Myocyte (in vitro differentiated cells): ENCODE results near the gene G6PC2. TPM values are rescaled to one million over a fixed set of nuclear protein-coding genes. Genes with fewer than 3 reads are reported as not detected.
"Not testable (repeated sequence)": the region's sequence is repeated elsewhere in the genome, so short reads cannot be mapped to it uniquely, and the experiment has no call there.

Experiments used
- DNase-seq: peaks from one replicate; pipeline ENCODE4 v3.0.0-alpha.2; 2012; ENCODE audit warnings: low read depth
- total RNA-seq: library from RNA; depleted of rRNA; stranded (reverse); fragments of >200 nt; gene quantifications from 2 replicates; pipeline ENCODE4 v1.2.3, GENCODE V29; 2014

The G6PC2 gene
- total RNA-seq, 1 donor from 2014 or later: not detected

- DNase-seq: no peak
These were observed 3.3 kb downstream of the G6PC2 start for GRCh38 chr2:168904358-168904757.

- no peak for DNase-seq
These were observed 7.0 kb downstream of the G6PC2 start for GRCh38 chr2:168907940-168908662.

DNA sequence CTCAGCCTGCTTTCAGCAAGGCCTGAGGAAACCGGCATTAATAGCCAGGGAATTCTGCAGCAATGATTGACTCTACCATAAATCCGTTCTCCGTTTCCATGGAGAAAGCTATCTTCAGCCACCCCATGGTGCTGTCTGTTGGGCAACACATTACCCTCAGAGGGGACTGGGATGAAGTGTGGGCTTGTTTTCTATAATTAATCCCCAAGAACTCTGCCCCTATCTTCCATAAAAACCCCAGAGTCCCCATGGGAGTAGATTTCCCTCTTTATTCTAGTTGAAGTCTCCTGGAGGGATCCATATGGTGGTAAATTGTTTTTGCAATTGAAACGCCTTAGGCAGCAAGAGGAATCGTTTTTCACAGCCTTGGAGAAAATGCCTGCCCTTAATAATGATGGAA, 9.2 kb downstream of the G6PC2 start:
- no peak for DNase-seq

DNA sequence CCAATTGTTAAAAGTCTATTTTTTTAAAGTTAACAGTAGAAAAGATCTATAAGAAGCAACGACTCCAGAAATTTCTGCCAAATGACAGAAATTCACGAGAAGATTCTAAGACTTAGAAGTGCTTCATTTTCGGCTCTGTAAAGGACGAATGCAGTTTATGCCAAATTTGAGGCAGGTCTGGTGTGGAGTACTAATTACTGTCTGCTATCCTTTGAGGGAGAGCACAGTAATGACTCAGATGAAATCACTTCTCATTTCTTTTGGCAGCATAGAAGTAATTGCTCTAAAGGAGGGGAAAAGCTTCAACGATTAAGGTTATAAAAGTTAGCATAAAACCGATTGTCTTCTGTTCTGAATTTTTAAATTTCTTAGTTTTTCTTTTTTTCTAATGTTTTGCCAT, 11.4 kb downstream of the G6PC2 start:
- no peak for DNase-seq

DNA sequence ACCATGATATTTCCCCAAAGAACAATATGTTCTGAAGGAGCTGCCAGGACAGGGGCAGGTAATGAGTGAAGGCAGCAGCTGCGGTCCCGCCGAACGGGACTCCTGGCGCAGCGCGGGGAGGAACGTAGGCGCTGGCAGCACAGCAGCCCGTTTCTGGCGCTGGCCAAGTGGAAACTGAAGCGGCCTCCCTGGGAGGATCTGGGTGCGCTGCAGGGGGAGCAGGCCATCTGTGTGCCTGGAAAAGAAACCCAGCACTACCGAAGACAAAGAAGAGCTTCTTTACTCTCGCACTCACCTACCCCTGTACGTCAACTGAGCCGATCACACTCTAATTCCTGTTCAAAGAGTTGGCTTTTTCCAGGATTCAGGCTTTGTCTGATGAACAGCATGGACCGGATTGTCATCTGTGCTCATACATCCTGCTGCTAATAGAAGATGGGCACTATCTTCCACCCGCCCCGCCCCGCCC, 11.8 kb downstream of the G6PC2 start:
- DNase-seq: peak; percentile 76

DNA sequence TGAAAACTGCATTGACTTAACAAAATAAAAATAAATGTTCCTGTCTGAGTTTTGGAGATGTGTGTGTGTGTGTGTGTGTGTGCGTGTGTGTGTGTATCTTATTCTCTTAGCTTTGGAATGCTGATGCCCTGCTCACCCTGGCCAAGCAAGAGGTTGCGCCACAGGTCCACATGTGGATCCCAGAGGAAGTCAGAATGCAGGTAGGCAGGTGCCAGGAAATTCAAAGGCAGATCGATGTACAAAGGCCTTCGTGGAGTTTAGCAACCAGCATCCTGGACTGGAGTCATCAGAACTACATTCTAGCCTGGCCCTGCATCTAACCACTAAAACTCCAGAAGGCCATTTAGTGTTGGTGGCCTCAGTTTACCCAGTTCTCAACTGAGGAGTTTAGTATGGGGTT, 12.4 kb downstream of the G6PC2 start:
- DNase-seq: no peak

DNA sequence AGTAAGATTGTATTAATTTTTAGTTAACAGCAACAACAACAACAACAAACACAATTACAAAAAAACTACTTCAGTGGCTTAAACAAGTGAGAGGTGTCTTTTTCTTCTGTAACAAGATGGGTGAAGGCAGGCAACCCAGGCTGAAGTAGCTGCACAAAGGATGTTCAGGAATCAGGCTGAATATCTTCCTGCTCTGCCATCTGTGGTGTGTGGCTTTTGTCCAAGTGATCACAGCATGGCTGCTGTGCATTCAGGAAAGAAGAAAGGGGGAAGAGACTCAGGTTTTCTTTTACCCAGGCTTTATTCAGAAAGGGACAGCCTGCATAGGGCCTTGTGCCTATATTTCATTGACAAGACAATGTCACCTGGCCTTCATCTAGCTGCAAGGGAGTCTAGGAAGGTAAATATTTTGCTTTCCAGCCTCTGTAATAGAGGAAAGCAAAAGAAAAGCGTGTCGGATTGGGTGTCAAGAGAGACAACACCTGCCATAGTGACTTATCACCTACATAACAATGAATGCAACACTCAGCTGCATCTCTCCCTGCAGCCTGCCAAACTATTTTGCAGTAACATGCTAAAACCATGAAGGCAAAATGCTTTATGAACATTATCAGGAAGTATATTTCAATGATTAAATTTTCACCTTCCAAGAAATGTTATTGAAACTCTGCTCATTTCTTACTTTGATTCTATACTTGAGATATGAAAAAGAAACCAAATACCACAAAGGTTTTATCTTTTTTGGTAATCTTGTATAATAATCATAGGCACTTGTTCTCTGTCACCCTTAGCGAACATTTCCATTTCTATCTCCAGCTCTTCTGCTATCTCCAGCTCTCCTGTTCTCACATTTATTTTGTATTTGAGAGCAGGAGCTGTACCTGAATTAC, 14.6 kb downstream of the G6PC2 start:
- DNase-seq: no peak

DNA sequence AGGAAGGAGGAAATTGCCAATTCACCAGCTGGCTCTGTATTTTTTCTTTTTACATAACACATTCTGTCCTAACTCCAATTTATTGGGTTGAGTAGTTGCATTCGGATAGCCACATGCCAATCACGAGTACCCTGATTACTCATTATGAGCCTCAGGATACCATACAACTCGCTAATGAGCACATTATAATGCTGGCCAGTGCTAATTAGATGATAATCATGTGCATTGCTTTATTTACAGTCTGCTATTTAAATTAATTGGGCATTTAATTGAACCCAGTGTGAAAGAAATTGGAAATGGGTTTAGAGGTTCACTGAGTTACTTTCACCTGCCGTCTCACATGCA, 15.2 kb downstream of the G6PC2 start:
- no peak for DNase-seq

GRCh38 chr2:168920504-168921157, 19.5 kb downstream of the G6PC2 start:
- peak; percentile 56 for DNase-seq

- no peak for DNase-seq
These were observed 25.7 kb downstream of the G6PC2 start for GRCh38 chr2:168926621-168927386.

- DNase-seq: no peak
These were observed 27.2 kb downstream of the G6PC2 start for GRCh38 chr2:168928113-168928831.

GRCh38 chr2:168929031-168929430, 27.9 kb downstream of the G6PC2 start:
- DNase-seq: no peak

DNA sequence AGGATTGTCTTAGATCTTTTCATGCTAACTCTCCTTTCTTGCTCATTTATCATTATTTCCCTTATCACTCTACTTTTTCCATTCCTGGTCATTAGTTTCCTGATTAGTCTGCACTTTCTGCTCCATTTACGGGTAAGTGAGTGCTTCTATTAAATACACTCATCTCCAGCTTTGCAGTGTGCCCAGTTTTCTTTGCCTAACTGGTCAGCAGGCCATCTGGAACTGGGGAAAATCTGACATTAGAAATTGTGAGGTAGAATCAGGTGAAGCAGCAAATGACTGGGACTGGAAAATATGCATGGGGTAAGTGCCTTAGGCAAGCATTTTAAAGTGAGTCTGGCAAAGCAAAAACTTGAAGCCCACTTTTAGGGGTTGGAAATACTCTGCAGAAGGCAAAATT, 29.2 kb downstream of the G6PC2 start:
- DNase-seq: no peak

- not testable (repeated sequence) for DNase-seq
These were observed 31.1 kb downstream of the G6PC2 start for GRCh38 chr2:168932174-168932573.

GRCh38 chr2:168934826-168935225, 33.7 kb downstream of the G6PC2 start:
- DNase-seq: no peak

DNA sequence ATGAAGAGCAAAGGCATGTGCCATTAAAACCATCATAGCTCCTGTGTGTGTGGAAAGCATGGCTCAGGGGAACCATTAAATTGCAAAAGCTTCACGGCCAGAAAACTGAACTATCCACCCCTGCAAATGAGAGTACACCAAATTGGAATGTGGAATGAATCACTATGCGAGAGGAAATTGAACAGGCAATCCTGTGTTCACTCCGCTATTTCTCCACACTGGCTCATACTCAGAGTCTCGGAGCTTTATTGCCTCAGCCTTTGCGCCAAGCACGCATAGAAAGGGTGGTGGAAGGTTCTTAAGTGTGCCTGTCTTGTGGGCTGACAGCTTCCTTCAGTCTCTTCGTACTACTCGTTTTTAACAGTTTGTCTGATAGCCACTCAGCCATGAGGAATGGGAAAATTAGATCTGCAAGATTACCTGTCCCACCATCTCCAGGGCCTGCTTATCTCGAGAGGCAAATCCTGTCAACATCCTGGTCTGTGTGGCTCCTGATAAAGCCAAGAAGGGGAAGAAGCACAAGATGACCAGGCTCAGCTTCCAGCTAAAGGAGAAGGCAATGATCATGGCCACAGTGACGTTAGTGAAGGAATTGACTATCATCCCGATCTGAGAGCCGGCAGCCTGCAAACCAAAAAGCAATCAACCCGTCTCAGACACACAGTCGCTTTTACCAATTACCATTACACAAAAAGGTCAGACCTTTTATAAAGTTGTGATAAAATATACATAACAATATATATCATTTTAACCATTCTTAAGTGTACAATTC, 34.9 kb downstream of the G6PC2 start:
- DNase-seq: peak; percentile 17

DNA sequence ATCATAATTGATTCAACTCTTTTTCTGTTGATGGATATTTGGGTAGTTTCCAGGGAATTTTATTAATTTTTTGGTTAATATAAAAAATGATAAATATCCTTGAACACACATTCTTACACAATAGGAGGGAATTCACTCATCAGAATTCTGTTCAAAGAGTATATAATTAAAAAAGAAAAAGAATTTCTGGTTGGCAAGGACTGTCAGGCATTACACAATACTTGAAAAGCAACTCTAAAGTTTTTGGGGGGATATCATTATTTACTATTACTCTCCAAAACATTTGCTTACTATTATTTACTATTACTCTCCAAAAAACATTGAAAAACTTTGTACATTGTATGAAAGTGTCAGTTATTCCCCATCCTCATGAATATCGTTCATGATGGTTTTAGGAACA, 38.0 kb downstream of the G6PC2 start:
- DNase-seq: no peak

DNA sequence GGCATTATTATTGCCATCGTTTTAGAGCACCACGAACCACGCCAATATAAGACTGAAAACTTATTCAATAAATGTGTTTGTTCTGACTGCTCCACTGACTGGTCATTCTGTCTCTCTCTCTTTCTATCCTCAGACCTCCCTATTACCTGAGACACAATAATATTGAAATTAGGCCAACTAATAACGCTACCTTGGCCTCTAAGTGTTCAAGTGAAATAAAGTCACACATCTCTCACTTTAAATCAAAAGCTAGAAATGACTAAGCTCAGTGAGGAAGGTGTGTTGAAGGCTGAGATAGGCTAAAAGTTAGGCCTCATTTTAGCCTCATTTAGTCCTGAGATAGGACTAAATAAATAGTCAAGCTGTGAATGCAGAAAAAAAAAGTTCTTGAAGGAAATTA, 38.8 kb downstream of the G6PC2 start:
- DNase-seq: no peak

GRCh38 chr2:168941297-168941696, 40.2 kb downstream of the G6PC2 start:
- no peak for DNase-seq

GRCh38 chr2:168944065-168944464, 43.0 kb downstream of the G6PC2 start:
- no peak for DNase-seq
